Measurements from ENCODE around the gene TLL2. TPM values are rescaled to one million over a fixed set of nuclear protein-coding genes. Genes with fewer than 3 reads are reported as not detected.

The TLL2 gene
- total and polyA plus RNA-seq, 8 donors: 0.09 to 0.69 (median 0.29) TPM

DNA sequence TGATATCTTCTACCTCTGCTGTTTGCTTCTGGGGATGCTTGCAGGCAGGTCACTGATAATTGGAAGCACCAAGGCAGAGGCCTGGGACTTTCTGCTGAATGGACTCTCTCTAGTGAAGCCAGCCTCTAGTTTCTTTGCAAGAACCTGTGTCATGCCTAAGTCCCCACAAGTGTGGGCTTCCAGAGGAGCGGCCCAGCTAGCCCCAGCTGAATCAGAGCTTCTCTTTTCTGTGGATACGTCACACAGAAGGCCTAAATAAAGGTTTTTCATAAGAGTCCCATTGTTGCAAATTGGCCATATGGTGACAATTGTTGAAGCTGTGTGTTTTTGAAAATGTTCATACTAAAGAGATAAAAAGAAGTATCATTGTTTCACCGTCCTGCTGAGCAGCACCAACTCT is 148.2 kb downstream of the TLL2 start:
- H3K4me3 ChIP-seq: no peak overlapping the region
- no peak for DNase-seq
- intact Hi-C loops (cut with DNase I): no loop called here
- no peak for TF ChIP-seq CTCF (IDR thresholded peaks at IDR 0.05)
- no peaks in the 10 kb centered on the region for H3K4me1 ChIP-seq
- ATAC-seq: no peak
- H3K9me3 ChIP-seq: no peaks in the 10 kb centered on the region
- no peaks in the 10 kb centered on the region for H3K27me3 ChIP-seq
- H3K36me3 ChIP-seq: no peaks in the 10 kb centered on the region
- H3K27ac ChIP-seq: no peak overlapping the region

- Histone ChIP-seq H3K9me3 (no peaks in the 10 kb centered on the region), H3K27me3 (peaks cover 0 to 4% of the 10 kb centered on the region in 2 donors), H3K36me3 (no peaks in the 10 kb centered on the region), H3K4me3 (no peak overlapping the region), H3K27ac (no peak overlapping the region), H3K4me1 (no peaks in the 10 kb centered on the region)
- DNase-seq (no peak), ATAC-seq (no peak)
- no peak for TF ChIP-seq CTCF (IDR thresholded peaks at IDR 0.05)
- intact Hi-C loops (cut with DNase I): no loop called here
These were observed 153.0 kb downstream of the TLL2 start for GRCh38 chr10:96360766-96361165.

DNA sequence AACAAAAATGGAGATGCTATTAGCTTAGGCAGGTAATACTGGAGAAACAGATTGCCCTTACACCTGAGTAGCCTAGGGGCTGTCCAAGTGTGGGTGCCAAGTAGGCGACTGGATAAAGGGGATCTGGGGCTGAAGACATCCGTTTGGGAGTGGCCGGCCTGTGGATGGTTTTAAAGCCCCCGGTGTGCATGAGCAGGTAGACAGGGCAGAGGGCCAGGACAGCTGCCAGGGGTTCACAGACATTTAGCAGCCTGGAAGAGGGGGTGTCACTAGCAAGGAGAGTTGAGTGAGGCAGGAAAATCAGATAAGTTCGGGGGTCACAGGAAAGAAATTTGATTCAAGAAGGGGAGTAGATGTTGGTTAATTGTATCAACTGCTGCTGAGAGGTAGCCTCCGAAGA is 153.4 kb downstream of the TLL2 start:
- Histone ChIP-seq H3K9me3 (no peaks in the 10 kb centered on the region), H3K27ac (no peak overlapping the region), H3K4me3 (no peak overlapping the region), H3K27me3 (peaks cover 0 to 4% of the 10 kb centered on the region in 2 donors), H3K36me3 (no peaks in the 10 kb centered on the region), H3K4me1 (no peaks in the 10 kb centered on the region)
- no peak for ATAC-seq
- intact Hi-C loops (cut with DNase I): no loop called here
- no peak for TF ChIP-seq CTCF (IDR thresholded peaks at IDR 0.05)
- no peak for DNase-seq

GRCh38 chr10:96359616-96360015 is 154.1 kb downstream of the TLL2 start:
- Histone ChIP-seq H3K4me1 (no peaks in the 10 kb centered on the region), H3K27me3 (peaks cover 0 to 4% of the 10 kb centered on the region in 2 donors), H3K4me3 (no peak overlapping the region), H3K27ac (no peak overlapping the region), H3K9me3 (no peaks in the 10 kb centered on the region), H3K36me3 (no peaks in the 10 kb centered on the region)
- no peak for TF ChIP-seq CTCF (IDR thresholded peaks at IDR 0.05)
- no peak for DNase-seq
- intact Hi-C loops (cut with DNase I): no loop called here
- ATAC-seq: no peak

DNA sequence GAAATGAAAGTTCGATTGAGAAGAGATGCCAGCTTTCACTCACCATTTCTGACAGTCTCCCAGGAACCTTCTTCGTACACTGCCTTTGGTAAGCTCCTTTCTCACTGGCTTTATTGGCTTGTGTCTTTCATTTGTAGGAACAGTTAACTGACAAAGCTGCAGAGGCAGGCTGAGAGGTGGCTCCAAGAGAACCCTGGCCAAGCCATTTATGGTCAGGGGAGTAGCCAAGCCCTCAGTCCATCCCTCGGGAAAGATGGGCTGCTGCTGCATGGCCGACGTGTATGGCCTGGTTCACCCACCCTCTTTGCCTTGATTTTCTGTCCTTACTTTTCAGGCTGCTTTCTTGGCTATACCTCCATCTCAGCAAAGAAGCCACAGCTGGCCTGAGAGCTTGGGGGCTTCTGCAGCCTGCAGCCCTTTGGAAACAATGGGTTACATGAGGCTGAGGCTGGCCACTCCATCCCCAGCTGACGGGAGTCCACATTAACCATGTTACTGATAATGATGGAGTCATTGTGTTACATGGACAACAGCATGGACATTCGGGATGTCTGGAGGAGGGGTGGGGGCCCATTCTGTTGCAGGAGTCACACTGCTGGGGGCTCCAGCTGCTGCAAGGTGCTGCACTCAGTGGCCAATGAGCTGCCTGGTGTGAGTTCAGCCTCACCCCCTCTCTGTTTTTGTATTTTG is 154.7 kb downstream of the TLL2 start, which contains the start of gene OPALIN:
Gene OPALIN, minus strand, starts transcription at position 152 of the 690 bp plus-strand sequence. Its CDS starts 106 bp downstream, at position 46.
- ATAC-seq (no peak), DNase-seq (no peak)
- Histone ChIP-seq H3K27me3 (peaks cover 0 to 4% of the 10 kb centered on the region in 2 donors), H3K4me3 (no peak within 1 kb of the TSS), H3K36me3 (no peaks in the 10 kb centered on the region), H3K4me1 (no peaks in the 10 kb centered on the region), H3K27ac (no peak within 1 kb of the TSS), H3K9me3 (no peaks in the 10 kb centered on the region)
- TF ChIP-seq CTCF (IDR thresholded peaks at IDR 0.05): no peak
- intact Hi-C loops (cut with DNase I): no loop called here

All from left lung (tissue), 10 donors.